ENCODE data around the gene SCAPER. TPM values are rescaled to one million over a fixed set of nuclear protein-coding genes. Genes with fewer than 3 reads are reported as not detected.

The SCAPER gene
- total and polyA plus RNA-seq, 2 of the 4 experiments (the other 2 are of a cell fraction): 2.9 to 9.7 TPM

DNA sequence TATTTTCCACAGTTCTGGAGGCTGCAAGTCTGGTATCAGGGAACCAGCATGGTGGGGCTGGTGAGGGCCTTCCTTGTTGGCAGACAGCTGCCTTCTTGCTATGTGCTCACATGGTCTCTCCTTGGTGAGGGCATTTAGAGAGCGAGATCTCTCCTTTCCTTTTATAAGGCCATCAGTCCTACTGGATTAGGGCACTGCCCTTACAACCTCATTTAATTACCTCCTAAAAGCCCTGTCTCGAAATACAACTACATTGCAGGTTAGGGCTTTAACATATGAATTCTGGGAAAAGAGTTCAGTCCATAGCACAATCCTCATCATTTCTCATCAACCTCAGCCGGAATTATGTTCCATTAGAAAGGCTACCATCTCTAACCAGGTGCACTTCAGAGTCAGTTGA, 546.7 kb downstream of the SCAPER start:
- no peak overlapping the region for H3K4ac ChIP-seq (ENCODE audit: low read depth, low read length)
- H4K8ac ChIP-seq (ENCODE audit: low read depth in 2 of 2, low read length in 2 of 2): no peak overlapping the region
- H2AK9ac ChIP-seq (replicated peaks; ENCODE audit: low read depth, low read length, poor library complexity): no peak overlapping the region
- H3K9me3 ChIP-seq (ENCODE audit: control insufficient read depth, insufficient read depth, low read length): no peaks in the 10 kb centered on the region
- H3K4me3 ChIP-seq (ENCODE audit: insufficient read depth, low read depth, low read length): no peak overlapping the region
- H3K36me3 ChIP-seq (ENCODE audit: control insufficient read depth, insufficient read depth, low read length): no peaks in the 10 kb centered on the region
- H3K56ac ChIP-seq (ENCODE audit: extremely low read depth, insufficient read depth, low read length): no peak overlapping the region
- no peak for TF ChIP-seq BHLHE40 (IDR thresholded peaks at IDR 0.05; ENCODE audit: low read depth, low read length)
- no peak for TF ChIP-seq MAZ (IDR thresholded peaks at IDR 0.05; ENCODE audit: borderline replicate concordance, low read depth, low read length)
- TF ChIP-seq POLR2A (IDR thresholded peaks at IDR 0.05; ENCODE audit: low read depth, low read length): no peak
- H2BK120ac ChIP-seq (ENCODE audit: low read depth, low read length): no peak overlapping the region
- no peaks in the 10 kb centered on the region for H3K27me3 ChIP-seq (ENCODE audit: control insufficient read depth, insufficient read depth, low read length)
- no peak overlapping the region for H3K14ac ChIP-seq (replicated peaks; ENCODE audit: low read depth, low read length)
- no peak overlapping the region for H3K23ac ChIP-seq (ENCODE audit: low read depth, low read length)
- in situ Hi-C loops (cut with MboI; ENCODE audit: low sequenced_read_pairs): no loop called here
- H2AFZ ChIP-seq (replicated peaks; ENCODE audit: low read length, poor library complexity): no peak overlapping the region
- H4K20me1 ChIP-seq (ENCODE audit: insufficient read depth, low read length): no peaks in the 10 kb centered on the region
- H3K4me1 ChIP-seq (ENCODE audit: control insufficient read depth, insufficient read depth, low read length): no peaks in the 10 kb centered on the region
- H3K27ac ChIP-seq (ENCODE audit: insufficient read depth, low read length): no peak overlapping the region
- no peak overlapping the region for H3K4me2 ChIP-seq (ENCODE audit: low read depth, low read length)
- H2AK5ac ChIP-seq (ENCODE audit: low read depth, low read length): no peak overlapping the region
- no peak overlapping the region for H3K18ac ChIP-seq (ENCODE audit: low read depth, low read length)
- CTCF ChIA-PET: no interaction called here
- H2BK5ac ChIP-seq (ENCODE audit: low read depth, low read length, poor library complexity, severe bottlenecking): no peak overlapping the region
- DNase-seq: no peak
- POLR2A ChIA-PET (ENCODE audit: unreplicated experiment): no interaction called here
- H3K9me1 ChIP-seq (ENCODE audit: insufficient read depth, low read length): no peaks in the 10 kb centered on the region; the same call in 1 of the 2 replicates
- WGBS, 2 experiments (ENCODE audit: extremely low coverage in 2 of 2, insufficient read length in 1 of 2): 57% methylated on average over 2 of the region's 3 CpGs; no CpG with 5 or more reads in 1 of the 2 experiments
- no peak overlapping the region for H4K5ac ChIP-seq (ENCODE audit: low read depth, low read length)
- no peak overlapping the region for H2BK15ac ChIP-seq (ENCODE audit: low read depth, low read length)
- no TSS peak for BruUV-seq (replicated peaks)
- no peak overlapping the region for H2BK20ac ChIP-seq (ENCODE audit: low read depth, low read length)
- intact Hi-C loops (cut with micrococcal nuclease): no loop called here
- no peaks in the 10 kb centered on the region for H3K79me1 ChIP-seq (ENCODE audit: low read depth in 1 of 2, low read length in 2 of 2)
- no peak overlapping the region for H4K91ac ChIP-seq (ENCODE audit: insufficient read depth, low read depth, low read length)
- dilution Hi-C loops (cut with HindIII; ENCODE audit: low sequenced_read_pairs, unreplicated experiment): no loop called here
- no peak overlapping the region for H3K9ac ChIP-seq (ENCODE audit: low read depth, low read length)
- ATAC-seq (ENCODE audit: low read depth): no peak
